ENCODE results near the gene WDR3.
A peak's percentile ranks its signal among the peaks of the same experiment; 100 is the strongest.
"Not testable (repeated sequence)": the region's sequence is repeated elsewhere in the genome, so short reads cannot be mapped to it uniquely, and the experiment has no call there.

WDR3 gene

DNA sequence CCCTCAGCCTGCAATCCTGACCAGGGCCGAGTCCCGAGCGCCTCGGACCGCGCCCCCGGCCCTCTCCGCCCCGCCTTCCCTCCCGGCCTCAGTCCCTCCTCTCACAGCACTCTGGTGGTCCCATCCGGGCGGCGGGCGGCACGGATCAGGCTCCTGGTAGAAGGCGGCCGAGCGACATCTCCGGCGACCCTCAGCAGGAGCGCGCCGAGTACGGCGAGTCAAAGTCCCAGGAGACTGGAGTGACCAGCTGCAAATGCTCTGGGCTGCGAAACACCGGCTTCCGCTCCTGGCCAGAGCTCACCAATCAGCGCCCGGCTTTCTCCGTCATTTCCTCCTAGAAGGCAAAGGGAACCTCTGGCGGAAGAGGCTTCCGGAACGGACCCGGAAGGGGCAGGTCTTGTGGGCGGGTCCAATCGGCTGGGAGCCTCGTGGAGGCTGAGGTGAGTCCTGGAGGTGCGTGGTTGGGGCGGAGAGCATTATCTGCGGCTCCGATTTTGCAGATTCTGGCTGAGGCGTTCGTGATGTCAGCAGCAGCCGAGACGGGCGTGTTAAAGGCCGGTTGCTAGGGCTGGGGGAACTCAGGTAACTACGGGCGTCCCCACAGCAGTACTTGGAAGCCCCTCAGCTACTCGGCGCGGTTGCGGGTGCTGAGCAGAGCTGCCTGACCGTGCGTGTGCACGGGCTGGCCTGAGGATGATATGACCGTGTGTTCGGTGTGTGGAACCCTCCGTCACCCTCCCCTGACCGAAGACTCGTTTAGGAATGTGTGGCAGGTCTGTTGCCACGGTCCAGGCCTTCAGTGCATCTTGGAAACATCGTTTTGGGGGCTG, at the start of gene WDR3, which contains the start of gene GDAP2:
TSS of gene WDR3 (plus strand) at position 397 of the 830 bp plus-strand sequence. CDS start 3,581 bp downstream, outside the sequence.
TSS of gene GDAP2 (minus strand) at position 279 of the 830 bp plus-strand sequence. CDS start 9,264 bp downstream, outside the sequence.
- peak; percentile 95 to 97 for DNase-seq

DNA sequence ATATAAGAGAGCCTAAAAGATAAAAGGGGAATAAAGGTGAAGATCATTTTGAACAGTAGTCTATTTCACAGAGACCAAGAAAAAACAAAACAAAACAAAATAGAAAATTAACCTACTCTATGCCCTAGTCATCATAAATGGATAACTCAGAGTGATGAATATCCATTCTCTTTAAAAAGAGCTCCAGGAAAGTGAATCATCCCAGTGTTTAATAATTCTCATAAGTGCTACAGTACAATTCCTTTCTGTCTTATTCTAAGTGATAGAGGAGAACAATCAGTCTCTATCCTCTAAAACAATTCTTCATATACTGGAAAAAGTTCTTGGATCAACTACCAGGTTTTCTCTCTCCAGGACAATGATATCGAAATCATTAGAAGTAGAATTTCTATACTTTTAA, 45.9 kb upstream of the WDR3 start:
- DNase-seq: no peak

DNA sequence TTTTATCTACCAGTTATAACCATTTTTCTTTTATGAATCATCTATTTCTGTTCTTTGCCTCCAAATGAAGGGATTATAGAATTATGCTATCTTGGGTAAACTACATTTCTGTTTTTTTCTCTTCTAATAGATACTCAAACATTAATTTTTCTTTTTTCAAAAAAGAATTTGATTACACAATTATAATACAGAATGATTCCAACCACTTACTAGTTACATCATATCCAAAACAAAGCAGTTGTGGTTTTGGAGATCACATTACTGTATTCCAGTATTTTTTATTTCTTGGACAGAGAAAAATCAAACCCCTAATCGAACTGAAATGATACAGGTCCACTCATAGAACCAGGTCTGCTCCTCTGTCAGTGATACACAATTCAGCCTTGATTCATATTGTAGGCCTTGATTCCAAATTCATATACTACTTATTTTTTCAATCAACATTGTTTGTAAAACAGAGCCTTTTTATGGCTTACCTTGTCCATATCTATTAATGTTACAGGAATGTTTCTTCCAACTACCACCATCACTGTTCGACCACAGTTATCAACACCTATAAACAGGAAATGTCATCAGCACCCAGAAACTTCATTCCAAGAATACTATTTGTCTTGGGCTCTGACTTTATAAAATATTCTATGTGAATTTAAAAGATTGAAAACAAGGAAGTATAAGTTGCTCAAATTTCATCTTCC, 43.3 kb upstream of the WDR3 start:
- no peak for DNase-seq

DNA sequence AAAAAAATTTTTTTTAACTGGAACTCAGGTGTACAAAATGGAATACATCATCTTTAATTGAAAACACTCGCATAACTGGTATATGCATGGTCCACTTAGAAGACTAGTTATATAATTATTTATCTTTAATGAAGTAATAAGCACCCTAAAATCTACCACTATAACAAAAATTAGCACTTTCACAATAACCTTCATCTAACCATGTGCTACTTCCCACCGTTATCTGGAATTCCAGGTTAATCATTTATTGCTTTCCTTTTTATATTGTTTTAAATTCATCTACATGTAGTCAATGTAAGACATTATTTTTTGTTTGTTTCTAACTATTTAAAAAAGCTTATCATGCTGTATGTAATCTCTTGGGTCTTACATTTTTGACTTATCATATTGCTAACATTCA, 39.1 kb upstream of the WDR3 start:
- no peak for DNase-seq

DNA sequence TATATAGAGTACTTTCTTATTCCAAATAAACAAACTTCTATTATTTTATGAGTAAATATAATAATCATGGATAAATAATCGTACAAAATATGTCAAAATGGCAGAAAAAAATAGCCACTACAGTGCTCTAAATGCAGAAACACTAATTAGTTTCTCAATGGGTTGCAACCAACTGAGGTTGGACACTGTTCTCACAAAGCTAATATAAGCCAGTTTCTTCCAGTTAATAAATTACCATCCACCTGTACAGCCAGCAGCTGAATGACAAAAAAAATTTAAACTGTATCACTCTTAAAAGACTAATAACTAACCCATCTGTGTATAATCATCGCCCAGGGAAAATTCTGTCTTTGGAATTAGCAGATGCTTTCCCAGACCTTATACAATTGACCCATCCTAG, 37.0 kb upstream of the WDR3 start:
- DNase-seq: no peak

DNA sequence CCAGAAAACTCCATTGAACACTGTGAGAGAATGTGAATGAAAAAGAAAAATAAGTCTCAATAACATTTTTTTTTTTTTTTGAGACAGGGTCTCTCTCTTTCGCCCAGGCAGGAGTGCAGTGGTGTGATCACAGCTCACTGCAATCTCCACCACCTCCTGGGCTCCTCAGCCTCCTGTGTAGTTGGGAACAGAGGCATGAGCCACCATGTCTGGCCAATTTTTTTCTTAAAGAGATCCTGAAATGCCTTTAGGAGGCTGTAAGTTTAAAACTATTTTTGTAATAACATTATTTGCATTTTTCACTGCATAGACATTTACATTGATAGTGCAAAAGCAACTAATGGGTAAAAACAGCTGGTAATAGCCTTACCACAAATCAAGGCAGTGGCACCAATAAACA, 35.5 kb upstream of the WDR3 start:
- no peak for DNase-seq

DNA sequence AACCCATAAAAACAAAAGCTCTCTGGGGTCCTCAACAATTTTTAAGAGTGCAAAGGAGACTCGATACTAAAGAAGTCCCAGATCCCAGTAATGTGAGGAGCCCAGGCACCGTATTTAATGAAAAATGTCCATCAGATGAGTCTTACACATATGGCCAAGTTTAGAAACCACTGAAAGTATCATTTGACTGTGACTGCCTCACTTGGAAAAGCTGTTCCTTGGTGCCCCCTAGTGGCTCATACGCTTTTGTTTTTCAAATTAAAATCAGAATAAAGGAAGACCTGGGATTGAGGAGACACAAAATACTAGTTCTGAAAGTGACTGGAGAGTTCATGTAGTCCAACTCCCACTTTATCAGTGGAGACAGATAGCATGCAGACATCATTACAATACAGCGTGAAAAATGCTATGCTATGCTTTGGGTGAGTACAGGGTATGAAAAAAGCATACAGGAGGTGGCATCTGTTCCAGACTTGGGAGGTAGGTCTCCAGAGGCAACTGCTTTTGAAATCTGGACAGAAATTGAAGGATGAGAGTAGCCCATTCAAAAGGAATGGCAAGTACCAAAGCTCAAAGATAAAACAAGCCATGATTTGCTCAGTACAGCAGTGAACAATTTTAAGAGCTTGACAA, 33.9 kb upstream of the WDR3 start:
- peak; percentile 64 to 71 for DNase-seq

DNA sequence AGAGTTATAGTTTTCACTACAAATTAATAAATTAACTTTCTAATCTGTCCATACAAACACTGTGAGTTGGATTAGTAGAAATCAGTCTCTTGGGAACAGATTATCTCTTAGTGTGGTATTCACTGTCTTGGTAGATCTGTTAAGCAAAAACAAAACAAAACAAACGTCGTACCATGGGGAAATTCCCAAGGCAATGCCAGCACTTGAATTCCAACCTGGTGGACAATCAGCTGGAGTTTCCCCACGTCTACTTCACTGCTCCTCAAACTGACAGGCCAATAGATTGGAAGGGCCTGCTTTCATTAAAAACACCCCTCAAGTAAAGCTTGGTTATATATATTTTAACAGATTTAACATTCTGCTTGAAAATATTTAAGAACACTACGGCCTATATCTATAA, 32.0 kb upstream of the WDR3 start:
- no peak for DNase-seq

DNA sequence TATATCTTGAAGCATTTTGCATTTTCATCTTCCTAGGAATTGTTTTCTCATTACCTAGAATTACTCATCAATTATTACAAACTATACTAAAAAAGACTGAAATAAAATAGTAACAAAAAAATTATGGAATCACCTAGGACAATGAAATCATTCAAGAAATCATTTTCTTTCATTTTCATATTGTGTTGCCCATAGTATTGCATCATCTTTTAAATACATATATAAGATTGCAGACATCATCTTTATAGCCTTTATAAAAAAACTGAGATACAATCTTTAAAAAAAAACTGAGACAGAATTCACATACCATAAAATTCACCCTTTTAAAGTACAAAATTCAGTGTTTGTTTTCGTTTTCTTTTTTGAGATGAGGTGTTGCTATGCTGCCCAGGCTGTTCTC, 29.7 kb upstream of the WDR3 start:
- no peak for DNase-seq

DNA sequence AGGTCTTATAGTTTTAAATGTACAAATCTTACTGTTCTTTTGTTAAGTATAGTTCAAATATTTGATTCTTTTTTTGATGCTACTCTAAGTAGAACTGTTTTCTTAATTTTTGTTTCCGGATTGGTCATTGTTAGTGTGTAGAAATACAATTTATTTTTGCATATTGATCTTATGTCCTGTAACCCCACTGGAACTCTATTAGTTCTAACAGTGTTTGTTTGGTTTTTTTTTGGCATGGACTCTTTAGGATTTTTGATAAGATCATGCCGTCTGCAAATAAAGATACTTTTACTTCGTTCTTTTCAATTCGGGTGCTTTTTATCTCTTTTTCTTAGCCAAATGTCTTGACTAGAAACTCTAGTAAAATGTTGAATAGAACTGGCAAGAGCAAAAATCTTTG, 26.6 kb upstream of the WDR3 start:
- DNase-seq: no peak

DNA sequence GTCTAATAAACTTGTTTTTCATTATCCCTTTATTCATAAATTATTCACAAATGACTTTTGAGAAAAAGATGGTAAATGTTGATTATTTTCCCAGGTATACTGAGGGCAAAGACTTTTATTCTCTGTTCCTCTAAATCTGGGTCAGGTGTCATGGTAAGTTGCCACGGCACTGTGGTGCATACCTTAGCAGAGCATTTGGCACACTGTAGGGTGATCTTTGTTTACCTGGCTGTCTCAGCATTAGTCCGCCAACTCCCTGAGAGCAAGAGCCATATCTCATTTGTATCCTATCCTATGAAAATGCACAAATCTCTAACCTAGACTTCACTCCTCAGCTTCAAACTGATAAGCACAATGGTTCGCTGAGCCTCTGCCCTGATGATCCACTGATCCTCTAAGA, 25.1 kb upstream of the WDR3 start:
- no peak for DNase-seq

DNA sequence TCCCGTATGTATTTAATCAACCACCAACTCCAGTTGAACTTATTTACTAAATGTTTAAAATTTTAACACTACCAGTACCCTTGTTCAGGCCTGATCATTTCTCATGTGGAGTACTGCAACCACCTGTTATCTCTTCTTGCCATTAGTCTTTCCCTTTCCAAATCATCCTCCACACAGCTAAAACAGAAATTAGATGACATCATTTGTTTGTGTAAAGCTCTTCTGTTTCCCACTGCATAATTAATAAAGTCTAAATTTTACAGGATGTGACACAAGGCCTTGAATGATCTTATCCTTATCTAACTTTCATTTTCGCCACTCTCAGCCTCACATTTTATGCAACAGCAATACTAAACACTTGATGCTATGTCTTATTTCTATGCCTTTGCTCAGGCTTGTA, 24.5 kb upstream of the WDR3 start:
- no peak for DNase-seq

DNA sequence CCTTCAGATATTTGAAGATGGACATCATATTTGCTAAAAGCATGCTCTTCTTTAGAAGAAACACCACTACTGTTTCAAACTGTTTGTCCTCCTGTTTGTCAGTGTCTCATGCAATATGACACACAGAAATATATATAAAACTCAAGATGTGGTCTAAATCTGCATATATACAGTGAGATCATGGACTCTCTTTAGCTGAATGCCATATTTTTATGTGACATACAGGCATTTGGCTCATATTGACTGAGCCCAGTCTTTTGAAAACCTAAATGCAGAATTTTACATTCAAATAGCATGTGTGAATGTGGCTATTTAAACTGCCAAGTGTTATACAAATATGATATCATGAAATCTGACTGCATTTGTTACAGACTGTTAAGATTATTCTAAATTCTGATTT, 18.5 kb upstream of the WDR3 start:
- DNase-seq: no peak

DNA sequence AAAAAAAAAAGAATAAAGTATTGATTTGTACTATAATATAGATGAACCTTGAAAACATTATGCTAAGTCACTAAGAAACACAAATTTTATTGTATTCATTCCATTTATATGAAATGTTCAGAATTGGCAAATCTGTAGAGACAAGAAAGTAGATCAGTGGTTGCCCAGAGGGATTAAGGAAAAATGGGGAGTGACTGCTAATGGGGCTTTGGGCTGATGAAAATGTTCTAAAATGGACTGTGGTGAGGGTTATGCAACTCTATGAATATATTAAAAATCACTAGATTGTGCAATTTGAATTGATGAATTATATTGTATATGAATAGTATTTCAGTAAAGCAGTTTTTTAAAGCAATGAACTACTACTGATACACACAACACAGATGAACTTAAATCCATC, 10.2 kb upstream of the WDR3 start:
- DNase-seq: no peak

DNA sequence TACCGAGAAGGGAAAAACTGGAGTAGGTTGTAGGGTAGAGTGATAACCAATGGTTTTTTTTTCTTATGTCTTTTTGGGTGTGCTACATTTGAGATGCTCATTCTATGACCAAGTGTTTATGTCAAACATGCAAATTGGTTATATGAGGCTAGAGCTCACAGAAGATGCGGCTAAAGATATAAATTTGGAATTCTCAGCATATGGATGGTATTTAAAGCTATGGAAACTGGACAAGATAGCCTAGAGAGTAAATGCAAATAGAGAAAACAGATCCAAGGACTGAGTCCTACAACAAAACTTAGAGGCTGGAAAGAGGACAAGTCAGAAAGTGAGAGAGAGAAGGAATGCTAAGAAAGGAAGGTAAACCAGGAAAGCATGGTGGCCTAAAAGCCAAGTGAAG, 7.5 kb upstream of the WDR3 start:
- DNase-seq: no peak

DNA sequence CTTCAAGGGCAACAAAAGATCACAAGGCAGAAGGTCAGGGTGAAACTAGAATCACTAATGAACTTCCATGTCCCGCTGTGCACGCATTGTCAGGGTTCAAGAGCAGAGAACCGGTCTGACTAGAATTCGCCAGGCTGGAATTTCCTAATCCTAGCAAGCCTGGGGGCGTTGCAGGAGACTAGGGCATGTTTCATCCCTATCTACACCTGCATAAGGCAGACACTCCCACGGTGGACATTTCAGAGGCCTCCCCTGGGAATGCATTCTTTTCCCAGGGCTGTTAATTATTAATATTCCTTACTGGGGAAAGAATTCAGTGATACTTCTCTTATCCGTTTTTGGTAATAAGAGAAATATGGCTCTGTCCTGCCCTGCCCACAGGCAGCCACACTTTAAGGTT, 6.8 kb upstream of the WDR3 start:
- not testable (repeated sequence) for DNase-seq

DNA sequence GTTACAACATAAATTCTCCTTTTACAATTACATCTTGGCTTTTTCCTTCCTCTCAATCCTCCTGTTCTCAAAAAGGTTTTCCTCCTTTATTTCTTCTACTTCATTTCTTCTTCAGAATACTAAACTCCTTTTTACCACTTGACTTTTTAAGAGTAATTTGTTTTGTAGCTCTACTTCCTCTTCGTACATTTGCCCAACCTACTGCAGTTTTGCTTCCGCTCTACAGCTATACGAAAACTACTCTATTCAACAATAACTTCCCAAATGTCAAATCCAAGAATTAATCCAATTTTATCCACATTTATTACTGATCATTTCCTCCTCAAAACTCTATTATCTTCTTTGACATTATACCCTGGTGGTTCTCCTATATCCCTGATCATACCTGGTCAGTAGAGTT, 3.6 kb upstream of the WDR3 start:
- DNase-seq: no peak

DNA sequence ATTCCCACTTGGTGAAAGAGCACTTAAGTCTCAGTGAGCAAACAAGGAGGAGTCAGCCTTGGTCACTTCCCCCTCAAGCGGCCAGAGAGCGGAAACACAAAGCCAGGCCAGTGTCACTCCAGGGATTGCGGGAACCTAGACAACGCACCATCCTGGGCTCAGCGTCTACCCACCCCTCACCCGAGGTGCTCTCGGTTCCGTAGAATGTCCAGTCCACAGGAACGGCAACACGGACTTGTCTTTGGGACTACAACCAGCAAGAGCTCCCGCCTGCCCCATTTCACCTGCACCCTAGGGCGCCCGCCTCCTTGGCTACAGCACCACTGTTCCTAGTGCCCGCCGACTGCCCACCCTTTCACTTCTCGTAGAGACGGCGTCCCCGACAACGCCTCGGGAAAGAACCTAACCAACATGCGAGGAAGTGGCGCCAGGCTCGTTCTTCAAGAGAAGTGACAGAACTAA, 627 bp upstream of the WDR3 start:
- peak in 1 of 2 donors; percentile 38 for DNase-seq

DNA sequence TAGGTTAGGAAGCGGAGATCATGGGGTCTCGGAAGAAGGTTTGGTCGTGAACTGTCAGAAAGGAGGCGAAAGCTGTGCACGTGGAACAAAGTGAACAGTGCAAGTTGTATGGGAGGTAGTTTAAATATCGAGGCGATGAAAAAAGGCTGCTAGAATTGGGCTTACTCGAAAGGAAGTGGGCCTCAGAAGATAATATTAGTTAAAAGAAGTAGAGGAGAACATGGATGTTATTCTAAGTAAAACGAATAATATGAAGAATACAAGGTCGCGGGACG, 571 bp downstream of the WDR3 start:
- DNase-seq: no peak

DNA sequence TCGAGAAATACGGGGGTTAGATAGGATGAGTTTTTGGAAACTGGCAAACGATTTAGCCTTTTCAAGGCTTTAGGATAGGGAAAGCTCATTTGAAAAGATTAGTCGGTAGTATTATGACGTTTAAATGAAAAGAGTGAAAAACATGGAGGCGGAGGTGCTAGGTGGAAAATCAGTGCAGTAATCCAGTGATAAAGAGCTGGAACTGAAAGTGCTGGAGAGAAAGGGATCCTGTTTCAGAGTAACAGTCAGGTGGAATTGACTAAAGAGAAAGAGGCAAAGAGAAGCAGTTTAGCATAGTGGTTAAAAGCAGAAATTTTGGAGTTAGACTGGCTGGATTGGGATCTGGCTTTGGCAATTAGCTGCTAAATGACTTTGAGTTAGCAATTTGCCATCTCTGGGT, 945 bp downstream of the WDR3 start:
- no peak for DNase-seq

DNA sequence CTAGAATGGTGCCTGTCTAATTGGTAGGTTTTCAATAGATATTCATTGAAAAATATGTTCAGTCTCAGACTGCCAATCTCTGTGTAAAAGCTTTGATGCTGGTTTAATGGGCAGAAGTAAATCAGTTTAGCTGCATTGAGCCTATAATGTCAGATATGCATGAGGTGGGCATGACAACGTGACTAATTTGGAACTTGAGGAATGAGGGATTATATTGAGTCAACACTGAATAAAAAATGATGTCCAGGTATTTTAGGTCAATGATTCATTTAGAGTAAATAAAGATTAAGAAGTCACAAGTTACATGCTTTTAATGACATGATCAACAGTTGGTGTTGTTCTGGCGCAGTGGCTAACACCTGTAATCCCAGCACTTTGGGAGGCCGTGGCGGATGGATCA, 3.0 kb downstream of the WDR3 start:
- no peak for DNase-seq

DNA sequence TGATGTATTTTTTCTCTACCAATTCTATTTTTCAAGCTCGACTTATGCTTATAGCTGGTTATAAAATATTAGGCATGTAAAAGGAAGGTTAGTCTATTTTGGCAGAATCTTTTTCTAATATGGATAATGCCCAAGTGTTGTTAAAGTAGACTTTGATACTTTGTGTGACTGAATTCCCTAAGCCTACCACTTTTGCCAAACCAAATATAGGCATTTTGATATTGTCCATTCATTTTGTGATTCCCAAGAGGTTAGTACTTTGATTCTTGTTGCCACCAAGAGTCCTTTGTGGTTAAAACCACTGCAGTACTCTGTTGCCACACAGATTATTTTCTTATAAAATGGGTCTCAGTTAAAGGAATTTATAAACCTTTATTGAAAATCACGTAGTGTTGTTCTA, 4.2 kb downstream of the WDR3 start:
- no peak for DNase-seq

DNA sequence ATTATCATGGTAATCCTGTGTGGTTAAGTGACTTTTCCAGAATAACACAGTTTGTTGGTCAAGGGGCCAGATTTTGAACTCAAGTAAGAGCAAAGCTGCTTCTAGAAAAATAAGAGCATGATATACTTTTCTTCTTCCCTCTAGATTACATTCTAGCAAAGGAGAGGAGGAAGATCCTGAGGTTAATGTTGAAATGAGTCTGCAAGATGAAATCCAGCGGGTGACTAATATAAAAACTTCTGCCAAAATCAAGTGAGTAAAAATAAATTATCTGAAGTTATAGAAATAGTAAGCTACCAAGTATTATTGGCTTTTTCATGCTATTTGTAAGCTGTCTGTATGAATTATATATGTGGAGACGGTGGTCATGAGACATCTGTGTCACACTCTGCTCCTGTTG, 12.8 kb downstream of the WDR3 start:
- no peak for DNase-seq

DNA sequence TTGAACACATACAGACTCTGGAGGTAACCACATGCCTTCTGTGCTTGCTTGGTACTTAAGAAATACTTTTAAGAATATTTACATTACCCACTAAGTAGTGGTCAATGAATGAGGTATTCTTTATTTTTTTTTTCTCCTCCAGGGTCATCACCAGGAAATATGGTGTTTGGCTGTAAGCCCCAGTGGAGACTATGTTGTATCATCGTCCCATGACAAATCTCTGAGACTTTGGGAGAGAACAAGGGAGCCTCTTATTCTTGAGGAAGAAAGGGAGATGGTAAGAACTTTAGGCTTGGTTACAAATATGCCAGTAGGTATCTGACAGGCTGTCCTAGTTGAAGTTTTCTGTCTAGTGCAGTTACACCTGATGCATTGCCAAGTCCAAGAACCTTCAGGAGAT, 22.8 kb downstream of the WDR3 start:
- no peak for DNase-seq
